ENCODE results near the gene STAT6. TPM values are rescaled to one million over a fixed set of nuclear protein-coding genes. Genes with fewer than 3 reads are reported as not detected.

Gene STAT6
- polyA plus RNA-seq, 1 donor (not counting 4 experiments of a cell fraction or from before 2014, with no cell fraction given), result 113 TPM

DNA sequence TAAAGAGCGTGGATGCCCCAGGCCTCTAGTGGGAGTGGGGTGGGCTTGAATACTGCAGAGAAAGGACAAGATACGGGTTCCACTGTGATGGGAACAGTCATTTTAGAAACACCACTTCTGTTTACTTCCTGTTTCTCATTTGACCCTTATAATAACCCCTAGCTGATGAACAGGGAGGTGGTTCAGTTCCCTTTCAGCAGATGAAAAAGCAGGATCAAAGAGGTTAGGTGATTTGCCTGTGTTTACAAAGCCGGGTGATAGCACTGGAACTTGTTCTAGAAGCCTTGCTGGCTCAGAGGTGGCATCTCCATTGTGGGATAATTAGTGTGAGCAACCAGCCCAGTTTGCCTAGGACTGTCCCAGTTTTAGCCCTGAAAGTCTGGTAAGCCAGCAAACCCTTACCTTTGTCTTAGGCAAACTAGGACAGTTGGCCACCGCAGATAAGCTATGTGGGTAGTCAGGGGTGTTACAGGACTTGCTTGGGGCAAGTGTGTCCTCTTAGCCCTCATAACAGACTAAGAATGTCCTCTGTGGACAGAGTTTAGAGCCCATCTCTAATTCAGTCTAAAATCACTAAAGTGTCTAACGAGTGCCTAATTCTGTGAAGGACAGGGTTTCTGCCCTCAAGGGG, 43.8 kb upstream of the STAT6 start:
- H3K9me3 ChIP-seq (ENCODE audit: control insufficient read depth, low read depth, low read length), result no peaks in the 10 kb centered on the region
- H3K9me1 ChIP-seq (ENCODE audit: control insufficient read depth, extremely low read depth, insufficient read depth, low read length), result no peaks in the 10 kb centered on the region
- FAIRE-seq (no peak), DNase-seq (ENCODE audit: low read depth, low spot score) (no peak)
- H3K4me3 ChIP-seq (ENCODE audit: control insufficient read depth in 2 of 3, extremely low read depth in 1 of 3, insufficient read depth in 2 of 3, low read depth in 1 of 3, low read length in 3 of 3), result no peak overlapping the region
- peaks cover 18% of the 10 kb centered on the region for H3K4me1 ChIP-seq (ENCODE audit: control insufficient read depth, extremely low read depth, insufficient read depth, low read length)
- dilution Hi-C loops (cut with MboI; ENCODE audit: extremely low pct_ligation_motif_present, low sequenced_read_pairs), result no loop called here
- H3K36me3 ChIP-seq (ENCODE audit: control insufficient read depth in 2 of 2, extremely low read depth in 1 of 2, insufficient read depth in 2 of 2, low read length in 2 of 2), result peaks cover 0 to 20% of the 10 kb centered on the region in 2 experiments
- no peaks in the 10 kb centered on the region for H3K27me3 ChIP-seq (ENCODE audit: control insufficient read depth, extremely low read depth, insufficient read depth, low read length)
- H3K9ac ChIP-seq (ENCODE audit: control insufficient read depth, extremely low read depth, insufficient read depth, low read length), result no peak overlapping the region
- no peak for TF ChIP-seq EZH2 (IDR thresholded peaks at IDR 0.05; ENCODE audit: low read length)
- TF ChIP-seq CTCF (optimal IDR thresholded peaks at IDR 0.05 in 1 of 3, IDR thresholded peaks at IDR 0.05 in 1 of 3, conservative IDR thresholded peaks at IDR 0.05 in 1 of 3; ENCODE audit: extremely low read depth in 1 of 3, insufficient read depth in 2 of 3, low read length in 3 of 3), result no peak
- no peak overlapping the region for H3K4me2 ChIP-seq (ENCODE audit: control insufficient read depth, extremely low read depth, insufficient read depth, low read depth, low read length)
- H4K20me1 ChIP-seq (ENCODE audit: control insufficient read depth, extremely low read depth, insufficient read depth, low read length), result no peaks in the 10 kb centered on the region
- no peak overlapping the region for H3K27ac ChIP-seq (ENCODE audit: control insufficient read depth, insufficient read depth, low read length)
- no peaks in the 10 kb centered on the region for H3K79me2 ChIP-seq (ENCODE audit: control insufficient read depth, insufficient read depth, low read length)
- H2AFZ ChIP-seq (ENCODE audit: control insufficient read depth, low read length), result no peak overlapping the region

DNA sequence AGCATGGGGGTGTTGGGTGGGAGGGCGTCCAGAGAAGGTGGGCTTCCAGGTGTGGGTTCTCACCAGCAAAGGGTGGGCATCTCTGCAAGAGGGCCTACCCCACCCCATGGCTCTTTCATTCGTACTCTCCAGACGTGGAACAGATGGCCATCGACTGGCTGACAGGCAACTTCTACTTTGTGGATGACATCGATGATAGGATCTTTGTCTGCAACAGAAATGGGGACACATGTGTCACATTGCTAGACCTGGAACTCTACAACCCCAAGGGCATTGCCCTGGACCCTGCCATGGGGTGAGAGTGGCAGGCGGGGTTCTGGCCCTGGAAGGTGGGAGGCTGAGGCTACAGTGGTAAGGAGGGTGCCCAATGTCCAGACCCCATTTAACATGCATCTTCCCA, 42.9 kb upstream of the STAT6 start:
- H3K36me3 ChIP-seq (ENCODE audit: control insufficient read depth in 2 of 2, extremely low read depth in 1 of 2, insufficient read depth in 2 of 2, low read length in 2 of 2), result peaks cover 0 to 21% of the 10 kb centered on the region in 2 experiments
- no peak overlapping the region for H3K27ac ChIP-seq (ENCODE audit: control insufficient read depth, insufficient read depth, low read length)
- H3K27me3 ChIP-seq (ENCODE audit: control insufficient read depth, extremely low read depth, insufficient read depth, low read length), result no peaks in the 10 kb centered on the region
- H3K9me1 ChIP-seq (ENCODE audit: control insufficient read depth, extremely low read depth, insufficient read depth, low read length), result no peaks in the 10 kb centered on the region
- FAIRE-seq (no peak), DNase-seq (ENCODE audit: low read depth, low spot score) (no peak)
- H3K4me1 ChIP-seq (ENCODE audit: control insufficient read depth, extremely low read depth, insufficient read depth, low read length), result peaks cover 18% of the 10 kb centered on the region
- dilution Hi-C loops (cut with MboI; ENCODE audit: extremely low pct_ligation_motif_present, low sequenced_read_pairs), result no loop called here
- H3K9me3 ChIP-seq (ENCODE audit: control insufficient read depth, low read depth, low read length), result no peaks in the 10 kb centered on the region
- H3K9ac ChIP-seq (ENCODE audit: control insufficient read depth, extremely low read depth, insufficient read depth, low read length), result no peak overlapping the region
- no peak overlapping the region for H2AFZ ChIP-seq (ENCODE audit: control insufficient read depth, low read length)
- no peak overlapping the region for H3K4me2 ChIP-seq (ENCODE audit: control insufficient read depth, extremely low read depth, insufficient read depth, low read depth, low read length)
- H3K4me3 ChIP-seq (ENCODE audit: control insufficient read depth in 2 of 3, extremely low read depth in 1 of 3, insufficient read depth in 2 of 3, low read depth in 1 of 3, low read length in 3 of 3), result no peak overlapping the region
- TF ChIP-seq EZH2 (IDR thresholded peaks at IDR 0.05; ENCODE audit: low read length), result no peak
- TF ChIP-seq CTCF (optimal IDR thresholded peaks at IDR 0.05 in 1 of 3, IDR thresholded peaks at IDR 0.05 in 1 of 3, conservative IDR thresholded peaks at IDR 0.05 in 1 of 3; ENCODE audit: extremely low read depth in 1 of 3, insufficient read depth in 2 of 3, low read length in 3 of 3), result no peak
- H4K20me1 ChIP-seq (ENCODE audit: control insufficient read depth, extremely low read depth, insufficient read depth, low read length), result no peaks in the 10 kb centered on the region
- no peaks in the 10 kb centered on the region for H3K79me2 ChIP-seq (ENCODE audit: control insufficient read depth, insufficient read depth, low read length)

Measured in keratinocyte (primary cell).